ENCODE data around the gene GPX5.

DNA sequence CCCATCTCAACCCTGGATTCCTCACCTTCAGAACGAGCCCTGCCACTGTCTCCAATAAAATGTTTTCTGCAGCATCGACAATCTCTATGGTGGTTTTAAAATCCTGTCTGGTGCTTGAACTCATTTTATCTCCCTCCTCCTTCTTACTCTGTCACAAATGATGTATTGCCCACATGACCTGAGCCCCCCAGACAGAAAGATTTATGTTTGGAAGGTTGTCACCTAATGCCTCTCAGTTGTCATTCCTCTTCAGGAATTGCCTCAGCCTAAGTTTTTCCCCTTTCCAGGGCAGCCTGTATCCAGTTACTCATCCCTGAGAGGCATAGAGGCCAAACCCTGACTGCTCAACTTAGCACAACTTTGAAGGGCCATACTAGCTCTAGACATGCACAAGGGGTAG, 9.2 kb downstream of the GPX5 start:
- TF ChIP-seq, protein P1, sequence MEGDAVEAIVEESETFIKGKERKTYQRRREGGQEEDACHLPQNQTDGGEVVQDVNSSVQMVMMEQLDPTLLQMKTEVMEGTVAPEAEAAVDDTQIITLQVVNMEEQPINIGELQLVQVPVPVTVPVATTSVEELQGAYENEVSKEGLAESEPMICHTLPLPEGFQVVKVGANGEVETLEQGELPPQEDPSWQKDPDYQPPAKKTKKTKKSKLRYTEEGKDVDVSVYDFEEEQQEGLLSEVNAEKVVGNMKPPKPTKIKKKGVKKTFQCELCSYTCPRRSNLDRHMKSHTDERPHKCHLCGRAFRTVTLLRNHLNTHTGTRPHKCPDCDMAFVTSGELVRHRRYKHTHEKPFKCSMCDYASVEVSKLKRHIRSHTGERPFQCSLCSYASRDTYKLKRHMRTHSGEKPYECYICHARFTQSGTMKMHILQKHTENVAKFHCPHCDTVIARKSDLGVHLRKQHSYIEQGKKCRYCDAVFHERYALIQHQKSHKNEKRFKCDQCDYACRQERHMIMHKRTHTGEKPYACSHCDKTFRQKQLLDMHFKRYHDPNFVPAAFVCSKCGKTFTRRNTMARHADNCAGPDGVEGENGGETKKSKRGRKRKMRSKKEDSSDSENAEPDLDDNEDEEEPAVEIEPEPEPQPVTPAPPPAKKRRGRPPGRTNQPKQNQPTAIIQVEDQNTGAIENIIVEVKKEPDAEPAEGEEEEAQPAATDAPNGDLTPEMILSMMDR (IDR thresholded peaks at IDR 0.05; ENCODE audit: insufficient read depth, low read length) = no peak
- TF ChIP-seq POLR2AphosphoS5 (IDR thresholded peaks at IDR 0.05; ENCODE audit: low read depth) (no peak), SPI1 (IDR thresholded peaks at IDR 0.05; ENCODE audit: borderline replicate concordance, low read depth) (no peak)
- TF ChIP-seq, protein P2, sequence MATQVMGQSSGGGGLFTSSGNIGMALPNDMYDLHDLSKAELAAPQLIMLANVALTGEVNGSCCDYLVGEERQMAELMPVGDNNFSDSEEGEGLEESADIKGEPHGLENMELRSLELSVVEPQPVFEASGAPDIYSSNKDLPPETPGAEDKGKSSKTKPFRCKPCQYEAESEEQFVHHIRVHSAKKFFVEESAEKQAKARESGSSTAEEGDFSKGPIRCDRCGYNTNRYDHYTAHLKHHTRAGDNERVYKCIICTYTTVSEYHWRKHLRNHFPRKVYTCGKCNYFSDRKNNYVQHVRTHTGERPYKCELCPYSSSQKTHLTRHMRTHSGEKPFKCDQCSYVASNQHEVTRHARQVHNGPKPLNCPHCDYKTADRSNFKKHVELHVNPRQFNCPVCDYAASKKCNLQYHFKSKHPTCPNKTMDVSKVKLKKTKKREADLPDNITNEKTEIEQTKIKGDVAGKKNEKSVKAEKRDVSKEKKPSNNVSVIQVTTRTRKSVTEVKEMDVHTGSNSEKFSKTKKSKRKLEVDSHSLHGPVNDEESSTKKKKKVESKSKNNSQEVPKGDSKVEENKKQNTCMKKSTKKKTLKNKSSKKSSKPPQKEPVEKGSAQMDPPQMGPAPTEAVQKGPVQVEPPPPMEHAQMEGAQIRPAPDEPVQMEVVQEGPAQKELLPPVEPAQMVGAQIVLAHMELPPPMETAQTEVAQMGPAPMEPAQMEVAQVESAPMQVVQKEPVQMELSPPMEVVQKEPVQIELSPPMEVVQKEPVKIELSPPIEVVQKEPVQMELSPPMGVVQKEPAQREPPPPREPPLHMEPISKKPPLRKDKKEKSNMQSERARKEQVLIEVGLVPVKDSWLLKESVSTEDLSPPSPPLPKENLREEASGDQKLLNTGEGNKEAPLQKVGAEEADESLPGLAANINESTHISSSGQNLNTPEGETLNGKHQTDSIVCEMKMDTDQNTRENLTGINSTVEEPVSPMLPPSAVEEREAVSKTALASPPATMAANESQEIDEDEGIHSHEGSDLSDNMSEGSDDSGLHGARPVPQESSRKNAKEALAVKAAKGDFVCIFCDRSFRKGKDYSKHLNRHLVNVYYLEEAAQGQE (IDR thresholded peaks at IDR 0.05; ENCODE audit: insufficient replicate concordance, low read depth) = no peak

Data from HL-60 (cell line).